Activated B cell treated with CpG ODN at 0.5 μM for 24 hours (primary cell): Measurements from ENCODE around the gene MAN2B1. TPM values are rescaled to one million over a fixed set of nuclear protein-coding genes. Genes with fewer than 3 reads are reported as not detected.
"Not testable (repeated sequence)": the region's sequence is repeated elsewhere in the genome, so short reads cannot be mapped to it uniquely, and the experiment has no call there.

Experiments used
- ATAC-seq: fragments of 200-7000 bp; cut with Tn5 transposase; one replicate; pipeline ENCODE4 v1.10.0; 2021; ENCODE audit warnings: low read depth, mild to moderate bottlenecking, moderate library complexity
- CTCF ChIA-PET: fragments of 350-600 bp; sonication (Branson Sonifier 250); formaldehyde crosslinking; loops from one replicate; lab custom pipeline; 2021; ENCODE audit warnings: antibody characterized with exemption; lab: Charles Lee
- POLR2A ChIA-PET: fragments of 350-600 bp; sonication (Branson Sonifier 250); formaldehyde crosslinking; loops from one replicate; lab custom pipeline; 2021; ENCODE audit warnings: antibody characterized with exemption; lab: Charles Lee
- DNase-seq: peaks from one replicate; pipeline ENCODE4 v3.0.0; 2022
- H3K27ac Mint-ChIP-seq: one replicate; pipeline ENCODE4 v1.8.0; 2020; ENCODE audit warnings: mixed read lengths
- H3K27me3 Mint-ChIP-seq: one replicate; pipeline ENCODE4 v1.8.0; 2021; ENCODE audit warnings: mixed read lengths
- H3K36me3 Mint-ChIP-seq: one replicate; pipeline ENCODE4 v1.8.0; 2021; ENCODE audit warnings: low read depth, mixed read lengths
- H3K4me1 Mint-ChIP-seq: one replicate; pipeline ENCODE4 v1.8.0; 2021; ENCODE audit warnings: mixed read lengths
- H3K4me3 Mint-ChIP-seq: one replicate; pipeline ENCODE4 v1.8.0; 2020; ENCODE audit warnings: mild to moderate bottlenecking, mixed read lengths
- H3K9me3 Mint-ChIP-seq: one replicate; pipeline ENCODE4 v1.8.0; 2020; ENCODE audit warnings: mixed read lengths
- intact Hi-C: fragments of 100-400 bp; cut with micrococcal nuclease; formaldehyde crosslinking; loops from one replicate; pipeline ENCODE4 v1.15.1; 2024
- total RNA-seq: library from RNA; stranded (reverse); gene quantifications from 2 replicates; pipeline ENCODE4 v1.2.3, GENCODE V29; 2022
- TF ChIP-seq, protein P1 (sequence below): fragments of 200-600 bp; IDR thresholded peaks from one replicate; pipeline ENCODE4 v1.8.0; 2022; ENCODE audit warnings: antibody characterized with exemption, mild to moderate bottlenecking

Gene MAN2B1
- 251 and 291 TPM in 2 replicates for total RNA-seq

DNA sequence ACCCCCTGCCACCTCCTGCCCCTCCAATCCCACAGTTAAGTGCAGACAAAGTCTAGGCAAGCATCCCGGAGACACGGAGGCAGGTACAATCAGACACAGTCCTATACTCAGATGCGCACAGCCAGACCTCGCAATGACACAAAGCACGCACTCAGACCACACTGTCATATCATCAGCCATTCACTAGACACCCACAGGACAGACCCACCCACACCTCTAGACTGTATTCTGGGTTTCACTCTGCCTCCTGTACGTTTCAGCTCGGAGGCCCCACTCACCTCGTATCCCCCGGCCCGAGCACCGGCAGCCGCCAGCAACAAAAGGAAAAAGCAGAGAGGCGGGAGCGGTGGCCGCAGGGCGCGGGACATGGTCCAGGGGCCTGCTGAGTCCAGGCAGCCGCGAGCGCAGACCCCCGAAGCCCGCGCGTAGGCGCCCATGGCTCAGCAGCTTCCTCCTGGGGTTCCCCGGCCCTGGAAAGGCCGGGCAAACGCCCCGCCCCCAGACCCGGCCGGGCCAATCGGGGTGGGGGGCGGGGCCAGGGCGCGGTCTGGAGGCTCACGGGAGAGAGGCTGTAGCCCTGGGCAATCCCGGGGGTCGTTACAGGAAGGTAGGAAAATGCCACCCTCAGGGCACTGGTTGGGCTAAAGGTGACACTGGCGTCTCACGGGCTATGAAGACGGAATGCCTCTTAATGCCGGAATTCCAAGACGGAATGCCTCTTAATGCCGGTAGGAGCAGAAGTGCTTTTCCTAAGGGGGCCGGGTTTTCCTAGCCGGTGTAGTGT, at the start of gene MAN2B1, which contains the start of gene WDR83:
Gene MAN2B1, minus strand, starts transcription at position 478 of the 784 bp plus-strand sequence. Its CDS starts 41 bp downstream, at position 437.
Gene WDR83, plus strand, starts transcription at position 543 of the 784 bp plus-strand sequence. CDS start 2,984 bp downstream, outside the sequence.
- Mint-ChIP-seq H3K4me3 (peak within 1 kb of the TSS; percentile 97), H3K27ac (peak within 1 kb of the TSS; percentile 93), H3K4me1 (peaks cover 69% of the 10 kb centered on the region), H3K36me3 (peaks cover 51% of the 10 kb centered on the region), H3K9me3 (no peaks in the 10 kb centered on the region), H3K27me3 (no peaks in the 10 kb centered on the region)
- peak; percentile 83 for DNase-seq
- TF ChIP-seq, protein P1, sequence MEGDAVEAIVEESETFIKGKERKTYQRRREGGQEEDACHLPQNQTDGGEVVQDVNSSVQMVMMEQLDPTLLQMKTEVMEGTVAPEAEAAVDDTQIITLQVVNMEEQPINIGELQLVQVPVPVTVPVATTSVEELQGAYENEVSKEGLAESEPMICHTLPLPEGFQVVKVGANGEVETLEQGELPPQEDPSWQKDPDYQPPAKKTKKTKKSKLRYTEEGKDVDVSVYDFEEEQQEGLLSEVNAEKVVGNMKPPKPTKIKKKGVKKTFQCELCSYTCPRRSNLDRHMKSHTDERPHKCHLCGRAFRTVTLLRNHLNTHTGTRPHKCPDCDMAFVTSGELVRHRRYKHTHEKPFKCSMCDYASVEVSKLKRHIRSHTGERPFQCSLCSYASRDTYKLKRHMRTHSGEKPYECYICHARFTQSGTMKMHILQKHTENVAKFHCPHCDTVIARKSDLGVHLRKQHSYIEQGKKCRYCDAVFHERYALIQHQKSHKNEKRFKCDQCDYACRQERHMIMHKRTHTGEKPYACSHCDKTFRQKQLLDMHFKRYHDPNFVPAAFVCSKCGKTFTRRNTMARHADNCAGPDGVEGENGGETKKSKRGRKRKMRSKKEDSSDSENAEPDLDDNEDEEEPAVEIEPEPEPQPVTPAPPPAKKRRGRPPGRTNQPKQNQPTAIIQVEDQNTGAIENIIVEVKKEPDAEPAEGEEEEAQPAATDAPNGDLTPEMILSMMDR: no peak
- intact Hi-C loops: loop anchor here (1.0 to 5.0 kb wide), 5 partner anchors 56 to 334 kb away; partner anchors contain the start of genes TNPO2, ZNF490, ZNF563 and ZNF564
- ATAC-seq: peak; percentile 70
- POLR2A ChIA-PET: interaction anchor here (0.5 to 3.4 kb wide), 21 partner anchors 9 to 1204 kb away, joined by 3 to 74 read pairs (median 4); partner anchors contain the start of genes DHPS, FBXW9, JUNB and TRIR
- CTCF ChIA-PET: interaction anchor here (0.6 to 2.1 kb wide), 5 partner anchors 24 to 177 kb away, joined by 3 to 11 read pairs (median 3); no protein-coding TSS in a partner anchor

DNA sequence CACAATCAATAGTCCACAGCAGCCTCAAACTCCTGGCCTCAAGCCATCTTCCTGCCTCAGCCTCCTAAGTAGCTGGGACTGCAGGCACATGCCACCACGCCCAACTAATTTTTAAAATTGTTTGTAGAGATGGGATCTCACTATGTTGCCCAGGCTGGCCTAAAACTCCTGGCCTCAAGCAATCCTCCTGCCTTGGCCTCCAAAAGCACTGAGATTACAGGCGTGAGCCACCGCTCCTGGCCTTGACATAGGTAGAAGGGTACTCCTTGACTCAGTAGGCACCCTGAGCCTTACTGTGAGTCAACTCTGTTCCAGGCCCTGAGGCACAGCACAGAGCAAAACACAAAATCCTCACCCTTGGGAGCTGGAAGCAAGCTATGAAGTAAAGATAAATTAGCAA, 49.4 kb upstream of the MAN2B1 start:
- DNase-seq (no peak), ATAC-seq (no peak)
- H3K27me3 Mint-ChIP-seq: no peaks in the 10 kb centered on the region
- intact Hi-C loops: loop anchor here (2.0 kb wide), 1 partner anchor 131 kb away; no protein-coding TSS in a partner anchor
- H3K9me3 Mint-ChIP-seq: no peaks in the 10 kb centered on the region
- H3K4me1 Mint-ChIP-seq: peaks cover 17% of the 10 kb centered on the region
- peaks cover 59% of the 10 kb centered on the region for H3K36me3 Mint-ChIP-seq
- no peak overlapping the region for H3K4me3 Mint-ChIP-seq
- TF ChIP-seq, protein P1: no peak
- ChIA-PET POLR2A (no interaction called here), CTCF (interaction anchor here (0.7 to 3.3 kb wide), 4 partner anchors 21 to 44 kb away, joined by 4 to 14 read pairs (median 9); no protein-coding TSS in a partner anchor)
- no peak overlapping the region for H3K27ac Mint-ChIP-seq

DNA sequence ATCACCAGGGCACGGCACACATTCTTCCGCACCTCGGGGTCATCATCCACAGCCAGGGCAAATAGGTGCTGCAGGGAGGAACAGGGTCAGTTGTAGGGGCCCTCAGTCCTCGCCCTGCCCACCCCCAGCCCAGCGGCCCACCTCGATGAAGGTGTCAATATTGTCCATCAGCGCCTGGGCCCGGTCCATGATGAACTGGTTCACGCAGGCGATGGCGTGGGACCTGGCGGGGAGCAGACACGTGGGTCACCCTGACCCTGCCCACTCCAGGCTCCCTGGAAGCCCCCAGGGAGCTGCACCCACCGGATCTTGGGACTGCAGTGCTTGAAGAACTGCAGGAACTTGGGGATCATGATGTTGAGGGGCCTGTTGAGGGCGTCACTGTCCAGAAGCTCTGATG, 48.6 kb upstream of the MAN2B1 start:
- Mint-ChIP-seq H3K4me3 (no peak overlapping the region), H3K27me3 (no peaks in the 10 kb centered on the region), H3K27ac (no peak overlapping the region), H3K4me1 (peaks cover 12% of the 10 kb centered on the region), H3K36me3 (peaks cover 65% of the 10 kb centered on the region), H3K9me3 (no peaks in the 10 kb centered on the region)
- CTCF ChIA-PET: interaction anchor here (3.3 kb wide), 1 partner anchor 42 kb away, joined by 14 read pairs; no protein-coding TSS in a partner anchor
- ATAC-seq (no peak), DNase-seq (no peak)
- POLR2A ChIA-PET: interaction anchor here (0.6 kb wide), 1 partner anchor 22 kb away, joined by 3 read pairs; no protein-coding TSS in a partner anchor
- intact Hi-C loops: no loop called here
- TF ChIP-seq, protein P1: no peak

GRCh38 chr19:12713304-12713703, 46.8 kb upstream of the MAN2B1 start:
- POLR2A ChIA-PET: interaction anchor here (0.7 kb wide), 1 partner anchor 24 kb away, joined by 3 read pairs; the partner anchor contains the start of gene GET3

GRCh38 chr19:12712077-12712476, 45.5 kb upstream of the MAN2B1 start:
- intact Hi-C loops, H3K4me1 Mint-ChIP-seq, H3K4me3 Mint-ChIP-seq, DNase-seq, ATAC-seq, H3K27me3 Mint-ChIP-seq, H3K9me3 Mint-ChIP-seq, H3K27ac Mint-ChIP-seq, CTCF ChIA-PET: not testable (repeated sequence)
- POLR2A ChIA-PET: interaction anchor here (0.7 kb wide), 1 partner anchor 216 kb away, joined by 6 read pairs; no protein-coding TSS in a partner anchor
- H3K36me3 Mint-ChIP-seq: peaks cover 68% of the 10 kb centered on the region

More at GRCh38 chr19:12713304-12713703, 46.8 kb upstream of the MAN2B1 start:
- H3K4me3 Mint-ChIP-seq, H3K9me3 Mint-ChIP-seq, H3K4me1 Mint-ChIP-seq, H3K27me3 Mint-ChIP-seq, DNase-seq, H3K27ac Mint-ChIP-seq, CTCF ChIA-PET, intact Hi-C loops, ATAC-seq: not testable (repeated sequence)
- peaks cover 66% of the 10 kb centered on the region for H3K36me3 Mint-ChIP-seq
